HG03521 (cell line): ENCODE results near the gene MGP.

Experiments used
- ATAC-seq: cut with Tn5 transposase; IDR thresholded peaks from one replicate; pipeline ENCODE4 v1.9.1; 2021; ENCODE audit warnings: mild to moderate bottlenecking, moderate library complexity; ENCODE audit not compliant: unreplicated experiment

The MGP gene

DNA sequence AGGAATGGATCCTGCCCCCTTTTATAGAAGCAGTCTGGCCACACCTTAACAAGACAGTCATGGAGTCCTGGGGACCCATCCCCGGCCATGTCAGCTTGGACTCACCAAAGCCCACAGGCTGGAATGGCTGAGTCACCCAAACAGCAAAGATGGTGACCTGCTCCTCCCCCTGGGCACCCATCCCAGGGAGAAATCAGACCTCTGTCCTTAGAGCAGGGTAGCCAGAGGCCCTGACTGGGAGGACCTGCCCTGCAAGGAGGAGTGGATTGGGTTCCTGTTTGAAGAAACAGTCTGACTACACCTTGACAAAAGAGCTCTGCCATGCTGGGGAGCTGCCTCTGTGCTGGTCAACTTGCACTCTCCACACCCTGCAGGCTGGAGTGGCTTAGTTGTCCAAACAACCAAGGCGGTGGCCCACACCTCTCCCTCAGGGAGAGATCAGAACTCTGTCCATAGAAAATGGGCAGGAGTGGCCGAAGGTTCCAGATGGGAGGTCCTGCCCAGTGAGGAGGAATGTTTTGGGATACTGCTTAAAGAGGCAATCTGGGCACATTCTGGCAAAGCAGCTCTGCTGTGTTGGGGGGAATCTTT lies 16.6 kb downstream of the MGP start:
- no peak for ATAC-seq

- ATAC-seq, result no peak
Observed at GRCh38 chr12:14860490-14860889, 25.2 kb downstream of the MGP start.

DNA sequence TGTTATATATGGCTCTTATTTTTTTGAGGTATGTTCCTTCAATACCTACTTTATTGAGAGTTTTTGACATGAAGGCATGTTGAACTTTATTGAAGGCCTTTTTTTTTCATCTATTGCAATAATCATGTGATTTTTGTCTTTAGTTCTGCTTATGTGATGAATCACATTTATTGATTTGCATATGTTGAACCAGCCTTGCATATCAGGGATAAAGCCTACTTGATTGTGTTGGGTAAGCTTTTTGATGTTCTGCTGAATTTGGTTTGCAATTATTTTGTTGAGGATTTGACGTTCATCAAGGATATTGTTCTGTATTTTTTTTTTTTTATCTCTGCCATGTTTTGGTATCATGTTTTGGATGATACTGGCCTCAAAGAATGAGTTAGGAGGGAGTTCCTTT lies 27.1 kb downstream of the MGP start:
- no peak for ATAC-seq

GRCh38 chr12:14854586-14855183 lies 31.0 kb downstream of the MGP start:
- ATAC-seq, result no peak

DNA sequence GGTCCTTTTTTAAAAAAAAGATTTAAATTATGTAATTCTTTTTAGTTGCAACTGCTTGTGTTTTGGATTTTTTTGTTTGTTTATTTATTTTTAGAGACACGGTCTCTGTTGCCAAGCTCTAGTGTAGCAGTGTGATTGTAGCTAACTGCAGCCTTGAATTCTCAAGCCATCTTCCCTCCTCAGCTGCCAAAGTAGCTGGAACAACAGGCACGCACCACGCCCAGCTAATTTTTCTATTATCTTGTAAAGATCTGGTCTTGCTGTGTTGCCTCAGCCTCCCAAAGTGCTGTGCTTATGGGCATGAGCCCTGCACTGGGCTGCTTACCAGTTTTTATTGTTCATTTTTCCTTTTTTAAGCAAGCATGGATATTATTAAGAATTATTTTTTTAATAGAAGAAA lies 31.7 kb downstream of the MGP start:
- no peak for ATAC-seq

DNA sequence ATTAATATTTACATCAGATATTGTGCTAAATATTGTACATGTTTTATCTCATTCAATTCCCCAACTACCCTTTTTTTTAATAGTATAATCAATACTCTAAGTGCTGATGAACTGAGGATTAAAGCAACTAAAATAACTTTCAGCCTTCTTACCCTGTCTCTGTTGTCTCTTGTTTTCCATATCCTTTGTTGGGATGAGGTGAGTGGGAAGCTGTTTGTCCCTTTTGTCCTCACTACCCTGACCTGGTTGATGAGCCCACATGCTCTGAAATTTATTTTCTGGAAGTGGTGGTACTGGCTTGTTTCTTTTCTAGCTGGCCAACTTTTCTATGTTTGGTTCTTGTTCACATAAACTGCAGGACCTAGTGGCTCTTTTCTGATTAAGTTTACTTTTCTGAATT lies 32.8 kb downstream of the MGP start:
- ATAC-seq, result no peak

GRCh38 chr12:14850929-14851663 lies 34.6 kb downstream of the MGP start:
- peak; percentile 78 for ATAC-seq

DNA sequence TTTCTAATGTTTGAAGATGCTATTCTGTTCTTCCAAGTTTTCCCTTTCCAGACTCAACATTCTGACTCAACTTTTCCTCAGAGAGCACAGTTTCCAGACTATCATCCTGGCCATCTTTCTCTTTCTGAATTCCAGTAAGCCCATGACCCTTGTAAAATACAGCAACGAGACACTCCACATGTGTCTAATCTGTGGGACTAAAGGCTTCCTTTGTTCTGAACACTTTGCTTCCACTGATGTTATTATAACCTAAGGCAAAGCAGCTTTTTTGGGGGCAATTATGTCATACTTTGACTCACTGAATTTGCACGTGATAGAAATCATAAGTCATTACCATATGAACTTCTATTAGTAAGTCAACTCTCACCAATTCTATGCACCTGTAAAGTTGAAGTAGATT lies 36.0 kb downstream of the MGP start:
- ATAC-seq, result no peak

DNA sequence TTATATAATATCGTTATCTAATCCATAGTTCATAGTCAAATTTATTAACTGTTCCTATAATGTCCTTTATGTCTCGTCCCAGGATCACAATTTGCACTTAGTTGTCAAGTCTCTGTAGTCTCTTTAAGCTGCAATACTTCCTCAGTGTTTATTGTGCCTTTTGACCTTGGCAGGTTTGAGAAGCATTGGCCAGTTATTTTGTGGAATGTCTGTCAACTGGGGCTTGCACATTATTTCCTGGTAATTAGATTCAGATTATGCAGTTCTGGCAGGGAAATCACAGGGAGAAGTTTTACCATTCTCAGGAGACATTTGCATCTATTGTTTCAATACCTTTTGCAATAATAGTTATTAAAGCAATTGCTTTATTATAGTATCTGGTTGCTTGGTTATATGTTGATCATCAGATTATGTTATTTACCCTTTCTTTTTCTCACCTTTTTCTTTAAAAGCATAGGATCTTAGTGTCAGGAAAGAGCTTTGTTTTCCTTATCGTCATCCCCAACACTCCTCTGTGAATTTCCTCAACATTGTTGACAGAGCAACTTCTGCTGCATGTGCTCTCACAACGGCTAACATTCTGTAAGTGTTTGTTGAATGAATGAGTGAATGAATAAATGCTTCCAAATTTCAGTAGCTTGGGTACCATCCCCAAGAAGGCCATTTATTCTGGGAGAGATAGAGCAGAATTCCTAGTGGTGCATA lies 38.6 kb downstream of the MGP start:
- no peak for ATAC-seq

- ATAC-seq, result no peak
Observed at GRCh38 chr12:14846042-14846587, 39.5 kb downstream of the MGP start.

DNA sequence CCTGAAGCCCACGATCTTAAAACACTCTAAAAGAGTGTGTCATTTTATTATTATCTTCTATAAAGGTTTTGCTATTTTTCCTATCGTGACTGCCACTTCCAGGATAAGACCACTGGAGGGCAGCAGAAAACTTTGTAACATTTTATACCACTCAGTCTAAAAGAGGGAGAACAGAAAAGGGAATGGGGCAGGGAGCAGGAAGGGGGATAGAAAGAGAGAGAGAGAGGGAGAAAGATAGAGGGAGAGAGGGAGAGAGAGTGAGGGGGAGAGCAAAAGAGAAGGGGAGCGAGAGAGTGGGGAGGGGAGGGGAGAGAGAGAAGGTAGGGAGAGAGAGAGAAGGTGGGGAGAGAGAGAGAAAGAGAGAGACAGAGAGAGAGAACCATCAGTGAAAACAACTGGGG lies 40.3 kb downstream of the MGP start:
- ATAC-seq, result no peak

GRCh38 chr12:14844401-14844800 lies 41.3 kb downstream of the MGP start:
- no peak for ATAC-seq

DNA sequence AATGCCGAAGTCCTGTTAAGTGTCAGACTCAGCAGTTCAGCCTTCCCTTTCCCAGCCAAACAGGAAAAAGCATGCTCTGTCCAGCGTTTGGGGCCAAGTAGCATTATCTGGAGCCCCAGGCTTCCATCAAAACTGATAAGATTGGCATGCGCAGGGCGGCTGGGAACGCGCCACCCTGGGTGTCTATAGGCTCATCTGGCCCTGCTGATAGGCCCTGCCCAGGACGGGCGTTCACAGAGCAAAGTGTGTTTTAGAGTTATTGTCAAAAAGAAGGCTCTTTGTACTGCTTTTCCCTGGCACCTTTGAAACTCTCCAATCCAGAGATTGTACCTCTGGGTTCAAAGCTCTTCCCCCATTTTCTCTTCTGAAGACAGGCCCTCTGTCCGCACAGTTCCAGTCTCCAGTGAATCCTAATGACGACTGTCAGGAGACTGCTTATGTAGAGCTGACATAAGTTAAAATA lies 42.2 kb downstream of the MGP start, which contains the start of gene ART4:
Gene ART4 (minus strand): TSS at position 102 of the 463 bp plus-strand sequence. CDS start 413 bp downstream, outside the sequence.
- ATAC-seq, result no peak

DNA sequence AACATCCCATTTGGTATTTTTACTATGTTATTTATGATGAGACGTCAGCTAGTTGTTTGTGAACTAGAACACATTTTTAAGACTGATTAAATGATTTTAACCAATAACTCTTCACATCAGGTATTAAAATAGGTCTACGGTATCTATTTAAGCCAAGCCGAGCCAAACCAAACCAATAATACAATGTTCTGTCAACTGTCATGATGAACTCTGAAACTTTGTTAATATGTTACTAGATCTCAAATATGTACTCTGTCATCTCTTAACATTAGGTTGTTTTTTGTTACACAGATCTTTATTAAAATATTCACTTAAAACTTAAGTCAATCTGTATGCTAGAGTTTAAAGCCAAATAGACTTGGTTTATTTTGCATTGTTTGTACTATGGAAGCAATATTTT lies 43.3 kb downstream of the MGP start:
- no peak for ATAC-seq

GRCh38 chr12:14841761-14842160 lies 43.9 kb downstream of the MGP start:
- ATAC-seq, result no peak

DNA sequence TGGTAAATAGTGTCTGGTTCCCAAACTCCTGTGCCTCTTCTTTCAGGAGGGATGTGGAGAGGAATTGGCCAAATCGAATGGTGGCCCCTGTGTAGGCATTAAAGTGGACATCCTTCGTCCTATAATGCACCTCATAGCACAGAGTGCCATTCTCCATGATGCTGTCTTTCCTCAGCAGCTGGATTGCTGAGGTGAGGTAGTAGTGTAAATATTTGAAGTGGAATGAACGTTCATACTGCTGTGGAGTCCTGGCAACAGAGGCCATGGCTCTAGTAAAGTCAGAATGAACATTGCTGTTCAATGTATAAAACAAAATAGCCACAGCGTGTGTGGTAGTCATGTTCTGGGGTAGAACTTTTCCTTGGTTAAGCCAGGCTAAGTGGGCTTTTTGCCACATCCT lies 45.0 kb downstream of the MGP start:
- no peak for ATAC-seq

- ATAC-seq, result no peak
Observed at GRCh38 chr12:14839262-14839661, 46.4 kb downstream of the MGP start.

- no peak for ATAC-seq
Observed at GRCh38 chr12:14836336-14837210, 49.1 kb downstream of the MGP start.

- no peak for ATAC-seq
Observed at GRCh38 chr12:14834509-14834908, 51.1 kb downstream of the MGP start.

GRCh38 chr12:14833952-14834351 lies 51.7 kb downstream of the MGP start:
- no peak for ATAC-seq
